B cell (primary cell): ENCODE results near the gene PNCK.
A peak's percentile ranks its signal among the peaks of the same experiment; 100 is the strongest.

ENCODE experiments used
- EZH2 ChIP-seq: IDR thresholded peaks from 2 replicates; pipeline ENCODE4 v1.6.1; 2012; ENCODE audit warnings: borderline replicate concordance, low read depth, mild to moderate bottlenecking, moderate library complexity, low read length; ENCODE audit not compliant: insufficient read depth, poor library complexity, severe bottlenecking
- TF ChIP-seq, protein P1 (sequence below): fragments of 200-600 bp; IDR thresholded peaks from one replicate; pipeline ENCODE4 v1.8.0; 2022; ENCODE audit warnings: antibody characterized with exemption, mild to moderate bottlenecking

GRCh38 chrX:153651540-153652079, 22.0 kb downstream of the PNCK start:
- TF ChIP-seq, protein P1, sequence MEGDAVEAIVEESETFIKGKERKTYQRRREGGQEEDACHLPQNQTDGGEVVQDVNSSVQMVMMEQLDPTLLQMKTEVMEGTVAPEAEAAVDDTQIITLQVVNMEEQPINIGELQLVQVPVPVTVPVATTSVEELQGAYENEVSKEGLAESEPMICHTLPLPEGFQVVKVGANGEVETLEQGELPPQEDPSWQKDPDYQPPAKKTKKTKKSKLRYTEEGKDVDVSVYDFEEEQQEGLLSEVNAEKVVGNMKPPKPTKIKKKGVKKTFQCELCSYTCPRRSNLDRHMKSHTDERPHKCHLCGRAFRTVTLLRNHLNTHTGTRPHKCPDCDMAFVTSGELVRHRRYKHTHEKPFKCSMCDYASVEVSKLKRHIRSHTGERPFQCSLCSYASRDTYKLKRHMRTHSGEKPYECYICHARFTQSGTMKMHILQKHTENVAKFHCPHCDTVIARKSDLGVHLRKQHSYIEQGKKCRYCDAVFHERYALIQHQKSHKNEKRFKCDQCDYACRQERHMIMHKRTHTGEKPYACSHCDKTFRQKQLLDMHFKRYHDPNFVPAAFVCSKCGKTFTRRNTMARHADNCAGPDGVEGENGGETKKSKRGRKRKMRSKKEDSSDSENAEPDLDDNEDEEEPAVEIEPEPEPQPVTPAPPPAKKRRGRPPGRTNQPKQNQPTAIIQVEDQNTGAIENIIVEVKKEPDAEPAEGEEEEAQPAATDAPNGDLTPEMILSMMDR = peak; percentile 32
- TF ChIP-seq EZH2 = no peak
